GM12875 (cell line): Measurements from ENCODE around the gene P2RX4.

ENCODE experiments used
- H3K4me3 ChIP-seq: one replicate; pipeline ENCODE4 v1.5.1; 2011; ENCODE audit warnings: low read depth, low read length, control low read depth
- TF ChIP-seq, protein P1 (sequence below): IDR thresholded peaks from 2 replicates; pipeline ENCODE4 v1.5.1; 2011; ENCODE audit warnings: low read depth, mild to moderate bottlenecking, control low read depth, inconsistent platforms, low read length, moderate library complexity, borderline replicate concordance; ENCODE audit not compliant: insufficient read depth

The P2RX4 gene

DNA sequence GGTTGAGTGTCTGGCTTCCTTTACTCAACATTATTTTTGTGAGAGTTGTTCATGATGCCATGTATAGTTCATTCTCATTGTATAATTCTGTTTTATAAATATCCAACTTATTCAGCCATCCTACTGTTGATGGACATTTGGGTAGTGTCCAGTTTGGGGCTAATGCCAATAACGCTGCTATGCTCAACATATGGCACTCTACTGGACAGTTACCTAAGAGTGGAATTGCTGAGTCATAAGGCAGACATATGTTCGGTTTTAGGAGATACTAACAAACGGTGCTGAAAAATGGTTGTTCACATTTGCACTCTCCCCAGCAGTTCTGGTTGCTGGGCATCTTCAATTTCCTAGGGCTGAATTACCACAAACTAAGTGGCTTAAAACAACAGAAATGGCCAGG, 28.7 kb upstream of the P2RX4 start:
- TF ChIP-seq, protein P1, sequence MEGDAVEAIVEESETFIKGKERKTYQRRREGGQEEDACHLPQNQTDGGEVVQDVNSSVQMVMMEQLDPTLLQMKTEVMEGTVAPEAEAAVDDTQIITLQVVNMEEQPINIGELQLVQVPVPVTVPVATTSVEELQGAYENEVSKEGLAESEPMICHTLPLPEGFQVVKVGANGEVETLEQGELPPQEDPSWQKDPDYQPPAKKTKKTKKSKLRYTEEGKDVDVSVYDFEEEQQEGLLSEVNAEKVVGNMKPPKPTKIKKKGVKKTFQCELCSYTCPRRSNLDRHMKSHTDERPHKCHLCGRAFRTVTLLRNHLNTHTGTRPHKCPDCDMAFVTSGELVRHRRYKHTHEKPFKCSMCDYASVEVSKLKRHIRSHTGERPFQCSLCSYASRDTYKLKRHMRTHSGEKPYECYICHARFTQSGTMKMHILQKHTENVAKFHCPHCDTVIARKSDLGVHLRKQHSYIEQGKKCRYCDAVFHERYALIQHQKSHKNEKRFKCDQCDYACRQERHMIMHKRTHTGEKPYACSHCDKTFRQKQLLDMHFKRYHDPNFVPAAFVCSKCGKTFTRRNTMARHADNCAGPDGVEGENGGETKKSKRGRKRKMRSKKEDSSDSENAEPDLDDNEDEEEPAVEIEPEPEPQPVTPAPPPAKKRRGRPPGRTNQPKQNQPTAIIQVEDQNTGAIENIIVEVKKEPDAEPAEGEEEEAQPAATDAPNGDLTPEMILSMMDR = no peak
- no peak overlapping the region for H3K4me3 ChIP-seq

DNA sequence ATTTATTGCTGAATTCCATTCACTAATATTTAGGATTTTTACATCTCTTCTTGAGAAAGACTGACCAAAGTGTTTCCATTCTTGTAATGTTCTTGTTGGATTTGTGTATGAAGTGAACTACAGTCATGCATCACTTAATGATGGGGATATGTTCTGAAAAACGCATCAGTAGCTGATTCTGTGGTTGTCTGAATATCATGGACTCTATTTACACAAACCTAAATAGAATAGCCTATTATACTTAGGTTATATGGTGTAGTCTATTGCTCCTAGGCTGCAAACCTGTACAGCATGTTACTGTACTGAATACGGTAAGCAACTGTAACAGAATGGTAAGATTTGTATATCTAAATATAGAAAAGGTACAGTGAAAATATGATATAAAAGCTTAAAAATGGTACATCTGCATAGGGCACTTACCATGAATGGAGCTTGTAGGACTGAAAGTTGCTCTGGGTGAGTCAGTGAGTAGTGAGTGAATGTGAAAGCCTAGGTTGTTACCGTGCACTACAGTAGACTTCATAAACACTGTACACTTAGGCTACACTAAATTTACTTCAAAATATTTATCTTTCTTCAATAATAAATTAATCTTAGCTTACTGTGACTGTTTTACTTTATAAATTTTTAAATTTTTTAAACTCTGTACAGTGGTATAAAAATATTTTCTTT, 27.6 kb upstream of the P2RX4 start:
- H3K4me3 ChIP-seq = no peak overlapping the region

DNA sequence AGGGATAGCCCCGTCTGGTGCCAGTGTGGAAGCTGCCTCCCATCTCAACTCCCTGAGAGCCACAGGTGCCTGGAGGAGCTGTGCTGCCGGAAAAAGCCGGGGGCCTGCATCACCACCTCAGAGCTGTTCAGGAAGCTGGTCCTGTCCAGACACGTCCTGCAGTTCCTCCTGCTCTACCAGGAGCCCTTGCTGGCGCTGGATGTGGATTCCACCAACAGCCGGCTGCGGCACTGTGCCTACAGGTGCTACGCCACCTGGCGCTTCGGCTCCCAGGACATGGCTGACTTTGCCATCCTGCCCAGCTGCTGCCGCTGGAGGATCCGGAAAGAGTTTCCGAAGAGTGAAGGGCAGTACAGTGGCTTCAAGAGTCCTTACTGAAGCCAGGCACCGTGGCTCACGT, 25.5 kb upstream of the P2RX4 start:
- H3K4me3 ChIP-seq = no peak overlapping the region
- TF ChIP-seq, protein P1 = no peak

More for the DNA sequence above, 27.6 kb upstream of the P2RX4 start:
- TF ChIP-seq, protein P1 = no peak

DNA sequence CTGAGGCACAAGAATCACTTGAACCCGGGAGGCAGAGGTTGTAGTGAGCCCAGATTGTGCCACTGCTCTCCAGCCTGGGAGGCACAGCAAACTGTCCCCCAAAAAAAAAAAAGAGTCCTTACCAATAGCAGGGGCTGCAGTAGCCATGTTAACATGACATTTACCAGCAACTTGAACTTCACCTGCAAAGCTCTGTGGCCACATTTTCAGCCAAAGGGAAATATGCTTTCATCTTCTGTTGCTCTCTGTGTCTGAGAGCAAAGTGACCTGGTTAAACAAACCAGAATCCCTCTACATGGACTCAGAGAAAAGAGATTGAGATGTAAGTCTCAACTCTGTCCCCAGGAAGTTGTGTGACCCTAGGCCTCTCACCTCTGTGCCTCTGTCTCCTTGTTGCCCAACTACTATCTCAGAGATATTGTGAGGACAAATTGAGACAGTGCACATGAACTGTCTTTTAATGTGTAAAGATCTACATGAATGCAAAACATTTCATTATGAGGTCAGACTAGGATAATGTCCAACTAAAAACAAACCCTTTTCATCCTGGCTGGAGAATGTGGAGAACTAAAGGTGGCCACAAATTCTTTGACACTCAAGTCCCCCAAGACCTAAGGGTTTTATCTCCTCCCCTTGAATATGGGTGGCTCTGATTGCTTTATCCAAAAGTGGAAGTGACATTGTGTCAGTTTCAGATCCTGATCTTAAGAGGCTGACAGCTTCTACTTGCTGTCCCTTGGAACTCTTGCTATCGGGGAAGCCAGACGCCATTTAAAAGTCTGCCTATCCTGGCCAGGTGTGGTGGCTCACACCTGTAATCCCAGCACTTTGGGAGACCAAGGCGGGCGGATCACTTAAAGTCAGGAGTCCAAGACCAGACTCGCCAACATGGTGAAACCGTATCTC, 24.7 kb upstream of the P2RX4 start:
- H3K4me3 ChIP-seq = no peak overlapping the region
- TF ChIP-seq, protein P1 = no peak

DNA sequence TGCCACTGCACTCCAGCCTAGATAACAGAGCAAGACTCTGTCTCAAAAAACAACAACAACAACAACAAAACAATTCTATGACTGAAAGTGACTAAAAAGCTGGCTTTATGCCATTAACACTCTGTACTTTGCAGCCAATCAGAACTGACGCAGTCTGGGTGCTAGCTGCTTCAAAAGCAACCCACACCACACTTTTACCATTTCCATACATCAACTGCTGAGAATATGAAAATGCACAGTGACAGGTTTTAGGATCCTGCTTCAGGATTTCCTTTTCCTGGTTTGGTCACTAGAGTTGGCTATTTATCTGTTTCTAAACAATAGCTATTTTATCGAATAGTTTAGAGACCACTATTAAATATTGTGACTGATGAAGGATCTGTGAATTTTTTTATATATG, 23.1 kb upstream of the P2RX4 start:
- TF ChIP-seq, protein P1 = no peak
- no peak overlapping the region for H3K4me3 ChIP-seq

DNA sequence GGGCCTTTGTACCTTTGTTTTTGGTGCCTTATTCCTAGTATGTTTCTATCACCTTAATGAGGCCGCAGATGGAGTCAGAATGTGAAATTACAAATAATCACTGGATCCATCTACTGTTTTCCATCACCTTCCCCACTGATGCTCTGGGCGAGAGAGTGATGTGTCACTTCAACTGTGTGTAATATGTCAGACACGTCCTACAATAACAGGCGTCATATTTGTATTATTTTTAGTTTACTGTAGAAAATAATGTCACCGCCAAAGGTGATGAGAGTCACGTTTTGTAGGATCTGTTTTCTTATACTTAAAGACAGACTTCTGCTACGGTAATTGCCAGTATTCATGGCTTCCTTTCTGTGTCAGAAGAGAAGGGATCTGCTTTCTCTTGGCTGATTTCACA, 22.4 kb upstream of the P2RX4 start:
- no peak overlapping the region for H3K4me3 ChIP-seq
- TF ChIP-seq, protein P1 = no peak
